CD4-positive, alpha-beta memory T cell (primary cell): ENCODE data around the gene GTF3C1. TPM values are rescaled to one million over a fixed set of nuclear protein-coding genes. Genes with fewer than 3 reads are reported as not detected.

ENCODE experiments used
- CTCF ChIA-PET: fragments of 350-600 bp; sonication (Branson Sonifier 250); formaldehyde crosslinking; loops from one replicate; lab custom pipeline; 2021; ENCODE audit warnings: inconsistent platforms; ENCODE audit not compliant: partially characterized antibody; lab: Charles Lee
- POLR2A ChIA-PET: fragments of 350-600 bp; sonication (Branson Sonifier 250); formaldehyde crosslinking; loops from one replicate; lab custom pipeline; 2021; ENCODE audit not compliant: partially characterized antibody; lab: Charles Lee
- DNase-seq, 5 donors: peaks; one replicate each; pipeline versions ENCODE4 v3.0.0 to v3.0.0-alpha.2; 2020 to 2022; ENCODE audit warnings: mixed read lengths in 1 of 5
- H3K27ac ChIP-seq: one replicate; pipeline ENCODE4 v1.7.0; 2013; ENCODE audit warnings: low read depth, low read length
- H3K27me3 ChIP-seq: 2 replicates; pipeline ENCODE4 v1.7.0; 2013; ENCODE audit warnings: mild to moderate bottlenecking, low read length, moderate library complexity; ENCODE audit not compliant: insufficient read depth
- H3K36me3 ChIP-seq: 2 replicates; pipeline ENCODE4 v1.7.0; 2013; ENCODE audit warnings: mild to moderate bottlenecking, low read length, moderate library complexity; ENCODE audit not compliant: insufficient read depth
- H3K4me1 ChIP-seq: 2 replicates; pipeline ENCODE4 v1.7.0; 2013; ENCODE audit warnings: mild to moderate bottlenecking, low read length, moderate library complexity; ENCODE audit not compliant: insufficient read depth
- H3K4me3 ChIP-seq, 2 donors: one replicate each; pipeline ENCODE4 v1.7.0; 2013; ENCODE audit warnings: low read length in 2 of 2, mild to moderate bottlenecking in 1 of 2
- H3K9me3 ChIP-seq, 2 donors: one replicate each; pipeline ENCODE4 v1.7.0; 2013; ENCODE audit warnings: low read length in 2 of 2, control low read depth in 1 of 2; ENCODE audit not compliant: control insufficient read depth in 1 of 2
- H3K27ac Mint-ChIP-seq, 7 donors: one replicate each; pipeline ENCODE4 v1.8.0; 2020 to 2021; ENCODE audit warnings: mixed read lengths in 7 of 7, mild to moderate bottlenecking in 6 of 7, inconsistent platforms in 3 of 7, moderate library complexity in 3 of 7
- H3K27me3 Mint-ChIP-seq, 2 donors: one replicate each; pipeline ENCODE4 v1.8.0; 2020 to 2021; ENCODE audit warnings: mixed read lengths in 2 of 2
- H3K36me3 Mint-ChIP-seq, 2 donors: one replicate each; pipeline ENCODE4 v1.8.0; 2020 to 2021; ENCODE audit warnings: mixed read lengths in 2 of 2, inconsistent platforms in 1 of 2, mild to moderate bottlenecking in 1 of 2
- H3K4me1 Mint-ChIP-seq, 4 donors: one replicate each; pipeline ENCODE4 v1.8.0; 2020 to 2021; ENCODE audit warnings: mixed read lengths in 4 of 4, mild to moderate bottlenecking in 1 of 4
- H3K4me3 Mint-ChIP-seq, 8 donors: one replicate each; pipeline ENCODE4 v1.8.0; 2020 to 2021; ENCODE audit warnings: mixed read lengths in 8 of 8, mild to moderate bottlenecking in 7 of 8, moderate library complexity in 6 of 8, inconsistent platforms in 3 of 8
- H3K9me3 Mint-ChIP-seq, 8 donors: one replicate each; pipeline ENCODE4 v1.8.0; 2020 to 2021; ENCODE audit warnings: mixed read lengths in 8 of 8, mild to moderate bottlenecking in 5 of 8, inconsistent platforms in 3 of 8, moderate library complexity in 1 of 8
- intact Hi-C: fragments of 100-400 bp; cut with micrococcal nuclease; formaldehyde crosslinking; loops from one replicate; pipeline ENCODE4 v1.15.1; 2023
- polyA plus RNA-seq, 2 donors: library from polyadenylated mRNA; unstranded; fragments of 300-500 nt; fragmentation: Illumina TruSeq; gene quantifications; one replicate each; pipeline ENCODE4 v1.2.3, GENCODE V29; 2021
- total RNA-seq, 2 experiments: library from RNA; stranded (reverse); gene quantifications; one replicate each; pipeline ENCODE4 v1.2.3, GENCODE V29; 2021

The GTF3C1 gene
- total and polyA plus RNA-seq, 4 experiments from 2014 or later, result 4.8 to 53.1 (median 39.5) TPM

- H3K27ac ChIP-seq, result no peak overlapping the region
- Mint-ChIP-seq H3K27me3 (no peaks in the 10 kb centered on the region), H3K9me3 (no peaks in the 10 kb centered on the region), H3K27ac (peak overlapping the region in 2 of 7 donors; percentile 60 to 78), H3K4me1 (no peaks in the 10 kb centered on the region), H3K4me3 (no peak overlapping the region), H3K36me3 (peaks cover 70 to 88% of the 10 kb centered on the region in 2 donors)
- no peak for DNase-seq
- no peaks in the 10 kb centered on the region for H3K9me3 ChIP-seq
- no peak overlapping the region for H3K4me3 ChIP-seq
- ChIA-PET CTCF (no interaction called here), POLR2A (no interaction called here)
- peaks cover 62% of the 10 kb centered on the region for H3K36me3 ChIP-seq
- no peaks in the 10 kb centered on the region for H3K4me1 ChIP-seq
- intact Hi-C loops, result no loop called here
- no peaks in the 10 kb centered on the region for H3K27me3 ChIP-seq
Measured at GRCh38 chr16:27480761-27481160, 69.0 kb downstream of the GTF3C1 start.

GRCh38 chr16:27476240-27476639 lies 73.5 kb downstream of the GTF3C1 start:
- Mint-ChIP-seq H3K9me3 (no peaks in the 10 kb centered on the region), H3K36me3 (peaks cover 58 to 83% of the 10 kb centered on the region in 2 donors), H3K4me3 (no peak overlapping the region), H3K27me3 (no peaks in the 10 kb centered on the region), H3K27ac (peak overlapping the region in 2 of 7 donors; percentile 25 to 46), H3K4me1 (no peaks in the 10 kb centered on the region)
- no peak overlapping the region for H3K4me3 ChIP-seq
- CTCF ChIA-PET, result no interaction called here
- H3K36me3 ChIP-seq, result peaks cover 45% of the 10 kb centered on the region
- intact Hi-C loops, result no loop called here
- POLR2A ChIA-PET, result no interaction called here
- no peak for DNase-seq
- no peak overlapping the region for H3K27ac ChIP-seq
- no peaks in the 10 kb centered on the region for H3K27me3 ChIP-seq
- H3K9me3 ChIP-seq, result no peaks in the 10 kb centered on the region
- no peaks in the 10 kb centered on the region for H3K4me1 ChIP-seq

GRCh38 chr16:27475561-27475960 lies 74.2 kb downstream of the GTF3C1 start:
- Histone ChIP-seq H3K4me1 (no peaks in the 10 kb centered on the region), H3K27me3 (no peaks in the 10 kb centered on the region), H3K4me3 (no peak overlapping the region), H3K36me3 (peaks cover 48% of the 10 kb centered on the region), H3K9me3 (no peaks in the 10 kb centered on the region), H3K27ac (no peak overlapping the region)
- H3K4me3 Mint-ChIP-seq, result no peak overlapping the region
- no peaks in the 10 kb centered on the region for H3K9me3 Mint-ChIP-seq
- H3K27ac Mint-ChIP-seq, result peak overlapping the region in 3 of 7 donors; percentile 2 to 72 (median 68)
- H3K27me3 Mint-ChIP-seq, result no peaks in the 10 kb centered on the region
- ChIA-PET POLR2A (no interaction called here), CTCF (no interaction called here)
- no peak for DNase-seq
- intact Hi-C loops, result no loop called here
- H3K4me1 Mint-ChIP-seq, result no peaks in the 10 kb centered on the region
- peaks cover 59 to 84% of the 10 kb centered on the region in 2 donors for H3K36me3 Mint-ChIP-seq

- H3K27ac ChIP-seq, result no peak overlapping the region
- ChIA-PET POLR2A (no interaction called here), CTCF (no interaction called here)
- H3K9me3 ChIP-seq, result no peaks in the 10 kb centered on the region
- intact Hi-C loops, result no loop called here
- DNase-seq, result no peak
- no peaks in the 10 kb centered on the region for H3K4me1 ChIP-seq
- Mint-ChIP-seq H3K9me3 (no peaks in the 10 kb centered on the region), H3K27ac (peak overlapping the region in 4 of 7 donors; percentile 33 to 68 (median 56)), H3K4me3 (no peak overlapping the region), H3K27me3 (no peaks in the 10 kb centered on the region), H3K4me1 (no peaks in the 10 kb centered on the region), H3K36me3 (peaks cover 61 to 84% of the 10 kb centered on the region in 2 donors)
- H3K36me3 ChIP-seq, result peaks cover 54% of the 10 kb centered on the region
- no peaks in the 10 kb centered on the region for H3K27me3 ChIP-seq
- H3K4me3 ChIP-seq, result no peak overlapping the region
Measured at GRCh38 chr16:27474921-27475320, 74.8 kb downstream of the GTF3C1 start.

GRCh38 chr16:27474041-27474440 lies 75.7 kb downstream of the GTF3C1 start:
- H3K27me3 Mint-ChIP-seq, result no peaks in the 10 kb centered on the region
- Histone ChIP-seq H3K27ac (no peak overlapping the region), H3K27me3 (no peaks in the 10 kb centered on the region), H3K9me3 (no peaks in the 10 kb centered on the region), H3K4me1 (no peaks in the 10 kb centered on the region), H3K4me3 (no peak overlapping the region), H3K36me3 (peaks cover 63% of the 10 kb centered on the region)
- intact Hi-C loops, result no loop called here
- no peak overlapping the region for H3K27ac Mint-ChIP-seq
- no peak for DNase-seq
- ChIA-PET CTCF (no interaction called here), POLR2A (no interaction called here)
- no peaks in the 10 kb centered on the region for H3K4me1 Mint-ChIP-seq
- no peak overlapping the region for H3K4me3 Mint-ChIP-seq
- no peaks in the 10 kb centered on the region for H3K9me3 Mint-ChIP-seq
- H3K36me3 Mint-ChIP-seq, result peaks cover 69 to 90% of the 10 kb centered on the region in 2 donors

- Histone ChIP-seq H3K4me3 (no peak overlapping the region), H3K36me3 (peaks cover 64% of the 10 kb centered on the region), H3K9me3 (no peaks in the 10 kb centered on the region), H3K4me1 (no peaks in the 10 kb centered on the region), H3K27ac (no peak overlapping the region), H3K27me3 (no peaks in the 10 kb centered on the region)
- no peak overlapping the region for H3K4me3 Mint-ChIP-seq
- DNase-seq, result no peak
- H3K27me3 Mint-ChIP-seq, result no peaks in the 10 kb centered on the region
- H3K9me3 Mint-ChIP-seq, result no peaks in the 10 kb centered on the region
- peak overlapping the region in 2 of 7 donors; percentile 37 to 62 for H3K27ac Mint-ChIP-seq
- POLR2A ChIA-PET, result no interaction called here
- no peaks in the 10 kb centered on the region for H3K4me1 Mint-ChIP-seq
- intact Hi-C loops, result no loop called here
- peaks cover 69 to 91% of the 10 kb centered on the region in 2 donors for H3K36me3 Mint-ChIP-seq
- CTCF ChIA-PET, result no interaction called here
Measured at GRCh38 chr16:27473101-27473900, 76.4 kb downstream of the GTF3C1 start.

GRCh38 chr16:27472091-27473020 lies 77.4 kb downstream of the GTF3C1 start:
- H3K36me3 ChIP-seq, result peaks cover 55% of the 10 kb centered on the region
- intact Hi-C loops, result no loop called here
- no peak overlapping the region for H3K27ac ChIP-seq
- Mint-ChIP-seq H3K27ac (peak overlapping the region in 4 of 7 donors; percentile 18 to 68 (median 43)), H3K9me3 (no peaks in the 10 kb centered on the region), H3K27me3 (no peaks in the 10 kb centered on the region), H3K4me3 (no peak overlapping the region), H3K4me1 (no peaks in the 10 kb centered on the region), H3K36me3 (peaks cover 69 to 92% of the 10 kb centered on the region in 2 donors)
- no peaks in the 10 kb centered on the region for H3K9me3 ChIP-seq
- POLR2A ChIA-PET, result no interaction called here
- H3K27me3 ChIP-seq, result no peaks in the 10 kb centered on the region
- H3K4me1 ChIP-seq, result no peaks in the 10 kb centered on the region
- CTCF ChIA-PET, result no interaction called here
- DNase-seq, result no peak
- no peak overlapping the region for H3K4me3 ChIP-seq
